OCI-LY1 (cell line): Measurements from ENCODE around the gene SLC10A6.
"Not testable (repeated sequence)": the region's sequence is repeated elsewhere in the genome, so short reads cannot be mapped to it uniquely, and the experiment has no call there.

Source experiments
- H2AFZ ChIP-seq: fragments of 200-600 bp; sonication (generic), shearing (Covaris generic); 2 replicates; pipeline ENCODE4 v1.6.0; 2014; ENCODE audit warnings: antibody characterized with exemption, mild to moderate bottlenecking, low read length
- H3F3A ChIP-seq: fragments of 200-600 bp; sonication (generic), shearing (Covaris generic); 2 replicates; pipeline ENCODE4 v1.6.0; 2014; ENCODE audit warnings: mild to moderate bottlenecking, antibody characterized with exemption, low read length, moderate library complexity; ENCODE audit not compliant: insufficient read depth
- H3K27ac ChIP-seq: fragments of 200-600 bp; sonication (generic); 2 replicates; pipeline ENCODE4 v1.5.1; 2014; ENCODE audit warnings: low read length, mixed run types, mild to moderate bottlenecking, low read depth; ENCODE audit not compliant: poor library complexity, severe bottlenecking
- H3K27me3 ChIP-seq: fragments of 200-600 bp; sonication (generic); 2 replicates; pipeline ENCODE4 v1.6.0; 2014; ENCODE audit warnings: antibody characterized with exemption, mild to moderate bottlenecking, low read length, moderate library complexity; ENCODE audit not compliant: insufficient read depth
- H3K36me3 ChIP-seq: fragments of 200-600 bp; sonication (generic); 2 replicates; pipeline ENCODE4 v1.6.1; 2014; ENCODE audit warnings: mild to moderate bottlenecking, antibody characterized with exemption, low read length, moderate library complexity, mixed read lengths; ENCODE audit not compliant: insufficient read depth
- H3K4me1 ChIP-seq: fragments of 200-600 bp; sonication (generic); 2 replicates; pipeline ENCODE4 v1.5.1; 2014; ENCODE audit warnings: mild to moderate bottlenecking, low read length, moderate library complexity; ENCODE audit not compliant: insufficient read depth, severe bottlenecking
- H3K4me2 ChIP-seq: fragments of 200-600 bp; sonication (generic), shearing (Covaris generic); 2 replicates; pipeline ENCODE4 v1.6.1; 2014; ENCODE audit warnings: low read length
- H3K4me3 ChIP-seq: fragments of 200-600 bp; sonication (generic); 2 replicates; pipeline ENCODE4 v1.5.1; 2014; ENCODE audit warnings: low read length, low read depth, mild to moderate bottlenecking, mixed read lengths; ENCODE audit not compliant: poor library complexity, severe bottlenecking
- H3K79me2 ChIP-seq: fragments of 200-600 bp; shearing (Covaris generic); 2 replicates; pipeline ENCODE4 v1.6.1; 2016; ENCODE audit warnings: mixed run types, low read length, mixed read lengths; ENCODE audit not compliant: insufficient read depth
- H3K9ac ChIP-seq: fragments of 200-600 bp; sonication (generic), shearing (Covaris generic); 2 replicates; pipeline ENCODE4 v1.6.1; 2014; ENCODE audit warnings: mild to moderate bottlenecking, low read length, mixed read lengths
- H3K9me2 ChIP-seq: fragments of 200-600 bp; sonication (generic), shearing (Covaris generic); 2 replicates; pipeline ENCODE4 v1.6.1; 2014; ENCODE audit warnings: low read depth, mild to moderate bottlenecking, low read length, mixed read lengths
- H3K9me3 ChIP-seq: fragments of 200-600 bp; shearing (Covaris generic); 2 replicates; pipeline ENCODE4 v1.6.1; 2014; ENCODE audit warnings: low read length, mixed read lengths
- H4K20me1 ChIP-seq: fragments of 200-600 bp; sonication (generic), shearing (Covaris generic); 2 replicates; pipeline ENCODE4 v1.6.0; 2016; ENCODE audit warnings: mild to moderate bottlenecking, low read length; ENCODE audit not compliant: insufficient read depth
- CTCF ChIP-seq: fragments of 200-600 bp; sonication (generic), shearing (Covaris generic); IDR thresholded peaks from 2 replicates; pipeline ENCODE4 v1.5.1; 2017; ENCODE audit warnings: mild to moderate bottlenecking, antibody characterized with exemption, low read length, moderate library complexity, mixed read lengths
- EZH2 ChIP-seq: fragments of 200-600 bp; sonication (generic), shearing (Covaris generic); IDR thresholded peaks from 2 replicates; pipeline ENCODE4 v1.8.0; 2017; ENCODE audit warnings: borderline replicate concordance, mixed run types, mild to moderate bottlenecking, antibody characterized with exemption, low read length, moderate library complexity, mixed read lengths

The SLC10A6 gene

GRCh38 chr4:86879641-86880040 is 30.5 kb upstream of the SLC10A6 start:
- Histone ChIP-seq H3K9me2 (no peaks in the 10 kb centered on the region), H3F3A (no peaks in the 10 kb centered on the region)

GRCh38 chr4:86878640-86879039 is 29.5 kb upstream of the SLC10A6 start:
- Histone ChIP-seq H3K36me3 (no peaks in the 10 kb centered on the region), H3K9me2 (no peaks in the 10 kb centered on the region), H3K9ac (no peak overlapping the region), H2AFZ (no peak overlapping the region), H4K20me1 (no peaks in the 10 kb centered on the region), H3K4me2 (no peak overlapping the region), H3K9me3 (0 out of 2 replicates have a peak, but pooled peaks cover 5% of the 10 kb centered on the region), H3F3A (no peaks in the 10 kb centered on the region), H3K27ac (no peak overlapping the region), H3K4me1 (no peaks in the 10 kb centered on the region), H3K27me3 (no peaks in the 10 kb centered on the region), H3K4me3 (no peak overlapping the region), H3K79me2 (no peaks in the 10 kb centered on the region)
- TF ChIP-seq EZH2 (no peak), CTCF (no peak)

More at GRCh38 chr4:86879641-86880040, 30.5 kb upstream of the SLC10A6 start:
- Histone ChIP-seq H2AFZ (no peak overlapping the region), H3K4me1 (no peaks in the 10 kb centered on the region), H3K27ac (no peak overlapping the region), H3K36me3 (no peaks in the 10 kb centered on the region), H3K4me3 (no peak overlapping the region), H3K4me2 (no peak overlapping the region), H3K9me3 (0 out of 2 replicates have a peak, but pooled peaks cover 5% of the 10 kb centered on the region), H3K79me2 (no peaks in the 10 kb centered on the region), H3K27me3 (no peaks in the 10 kb centered on the region), H4K20me1 (no peaks in the 10 kb centered on the region), H3K9ac (no peak overlapping the region)
- TF ChIP-seq EZH2 (no peak), CTCF (no peak)

GRCh38 chr4:86876894-86877685 is 27.9 kb upstream of the SLC10A6 start:
- H3F3A ChIP-seq: no peaks in the 10 kb centered on the region
- no peak overlapping the region for H3K4me3 ChIP-seq
- no peaks in the 10 kb centered on the region for H3K36me3 ChIP-seq
- no peak overlapping the region for H3K9ac ChIP-seq
- H3K9me2 ChIP-seq: no peaks in the 10 kb centered on the region
- no peaks in the 10 kb centered on the region for H4K20me1 ChIP-seq
- H3K79me2 ChIP-seq: no peaks in the 10 kb centered on the region
- no peak overlapping the region for H3K27ac ChIP-seq
- no peak overlapping the region for H3K4me2 ChIP-seq
- no peak overlapping the region for H2AFZ ChIP-seq
- 0 out of 2 replicates have a peak, but pooled peaks cover 5% of the 10 kb centered on the region for H3K9me3 ChIP-seq
- no peak for TF ChIP-seq CTCF
- H3K4me1 ChIP-seq: no peaks in the 10 kb centered on the region
- no peaks in the 10 kb centered on the region for H3K27me3 ChIP-seq

GRCh38 chr4:86875436-86875835 is 26.3 kb upstream of the SLC10A6 start:
- H3K4me1 ChIP-seq, H3K4me3 ChIP-seq, H3F3A ChIP-seq, H3K36me3 ChIP-seq, H3K27me3 ChIP-seq, H3K9me2 ChIP-seq, H3K4me2 ChIP-seq, H4K20me1 ChIP-seq, H3K27ac ChIP-seq, H3K9ac ChIP-seq, H3K9me3 ChIP-seq, H3K79me2 ChIP-seq, H2AFZ ChIP-seq: not testable (repeated sequence)
